SK-N-SH treated with all-trans-retinoic acid at 6 μM for 48 hours (cell line): Measurements from ENCODE around the gene DNAJC6.

ENCODE experiments used
- ARNTL ChIP-seq: fragments of 450-650 bp; formaldehyde crosslinking; IDR thresholded peaks from 2 replicates; pipeline ENCODE4 v1.5.0; 2020; ENCODE audit warnings: low read depth, mild to moderate bottlenecking, moderate library complexity, borderline replicate concordance
- CSDC2 ChIP-seq: fragments of 250-450 bp; sonication (Bioruptor Pico); IDR thresholded peaks from 2 replicates; pipeline ENCODE4 v1.5.0; 2020; ENCODE audit warnings: mild to moderate bottlenecking, moderate library complexity
- ISL1 ChIP-seq: fragments of 250-450 bp; sonication (Bioruptor Pico); IDR thresholded peaks from 2 replicates; pipeline ENCODE4 v2.1.2; 2022; ENCODE audit warnings: mild to moderate bottlenecking, moderate library complexity
- PPARA ChIP-seq: fragments of 250-450 bp; sonication (Bioruptor Pico); IDR thresholded peaks from 2 replicates; pipeline ENCODE4 v1.5.0; 2020; ENCODE audit warnings: mild to moderate bottlenecking, borderline replicate concordance
- RARB ChIP-seq: fragments of 250-450 bp; sonication (Bioruptor Pico); IDR thresholded peaks from 2 replicates; pipeline ENCODE4 v1.8.0; 2021; ENCODE audit warnings: mild to moderate bottlenecking, moderate library complexity
- TOX ChIP-seq: fragments of 250-450 bp; sonication (Bioruptor Pico); IDR thresholded peaks from 2 replicates; pipeline ENCODE4 v1.8.0; 2021; ENCODE audit warnings: mild to moderate bottlenecking, moderate library complexity, borderline replicate concordance
- ZC3H10 ChIP-seq: fragments of 250-450 bp; sonication (Bioruptor Pico); IDR thresholded peaks from 2 replicates; pipeline ENCODE4 v1.5.1; 2021; ENCODE audit warnings: mild to moderate bottlenecking, moderate library complexity
- ZFP3 ChIP-seq: fragments of 250-450 bp; sonication (Bioruptor Pico); IDR thresholded peaks from 2 replicates; pipeline ENCODE4 v1.5.0; 2020; ENCODE audit warnings: mild to moderate bottlenecking, moderate library complexity
- ZNF70 ChIP-seq: fragments of 450-650 bp; formaldehyde crosslinking; IDR thresholded peaks from 2 replicates; pipeline ENCODE4 v1.5.0; 2020; ENCODE audit warnings: mild to moderate bottlenecking, moderate library complexity
- TF ChIP-seq, protein P1 (sequence below): fragments of 250-450 bp; sonication (Bioruptor Pico); IDR thresholded peaks from 2 replicates; pipeline ENCODE4 v1.5.1; 2020; ENCODE audit warnings: low read depth, mild to moderate bottlenecking, moderate library complexity
- TF ChIP-seq, protein P2 (sequence below): fragments of 250-450 bp; sonication (Bioruptor Pico); IDR thresholded peaks from 2 replicates; pipeline ENCODE4 v1.8.0; 2020; ENCODE audit warnings: mild to moderate bottlenecking, moderate library complexity, borderline replicate concordance

DNA sequence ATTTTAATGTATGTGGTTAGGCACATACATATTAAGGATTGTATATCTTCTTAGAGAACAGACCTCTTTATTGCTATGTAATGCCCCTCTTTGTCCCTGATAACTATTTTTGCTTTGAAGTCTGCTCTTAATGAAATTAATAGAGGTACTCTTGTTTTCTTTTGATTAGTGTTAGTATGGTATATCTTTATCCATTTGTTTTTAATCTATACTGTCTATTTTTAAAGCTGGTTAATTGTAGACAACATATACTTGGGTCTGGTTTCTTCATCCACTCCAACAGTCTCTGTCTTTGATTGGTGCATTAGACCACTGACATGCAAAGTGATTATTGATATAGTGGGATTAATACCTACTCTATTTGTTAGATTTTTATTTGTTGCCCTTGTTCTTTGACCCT, 147.1 kb downstream of the DNAJC6 start:
- TF ChIP-seq, protein P1, sequence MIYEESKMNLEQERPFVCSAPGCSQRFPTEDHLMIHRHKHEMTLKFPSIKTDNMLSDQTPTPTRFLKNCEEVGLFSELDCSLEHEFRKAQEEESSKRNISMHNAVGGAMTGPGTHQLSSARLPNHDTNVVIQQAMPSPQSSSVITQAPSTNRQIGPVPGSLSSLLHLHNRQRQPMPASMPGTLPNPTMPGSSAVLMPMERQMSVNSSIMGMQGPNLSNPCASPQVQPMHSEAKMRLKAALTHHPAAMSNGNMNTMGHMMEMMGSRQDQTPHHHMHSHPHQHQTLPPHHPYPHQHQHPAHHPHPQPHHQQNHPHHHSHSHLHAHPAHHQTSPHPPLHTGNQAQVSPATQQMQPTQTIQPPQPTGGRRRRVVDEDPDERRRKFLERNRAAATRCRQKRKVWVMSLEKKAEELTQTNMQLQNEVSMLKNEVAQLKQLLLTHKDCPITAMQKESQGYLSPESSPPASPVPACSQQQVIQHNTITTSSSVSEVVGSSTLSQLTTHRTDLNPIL (CRISPR knock-in tag), result no peak
- no peak for TF ChIP-seq PPARA (CRISPR knock-in tag)
- no peak for TF ChIP-seq ZC3H10 (CRISPR knock-in tag)
- TF ChIP-seq, protein P2, sequence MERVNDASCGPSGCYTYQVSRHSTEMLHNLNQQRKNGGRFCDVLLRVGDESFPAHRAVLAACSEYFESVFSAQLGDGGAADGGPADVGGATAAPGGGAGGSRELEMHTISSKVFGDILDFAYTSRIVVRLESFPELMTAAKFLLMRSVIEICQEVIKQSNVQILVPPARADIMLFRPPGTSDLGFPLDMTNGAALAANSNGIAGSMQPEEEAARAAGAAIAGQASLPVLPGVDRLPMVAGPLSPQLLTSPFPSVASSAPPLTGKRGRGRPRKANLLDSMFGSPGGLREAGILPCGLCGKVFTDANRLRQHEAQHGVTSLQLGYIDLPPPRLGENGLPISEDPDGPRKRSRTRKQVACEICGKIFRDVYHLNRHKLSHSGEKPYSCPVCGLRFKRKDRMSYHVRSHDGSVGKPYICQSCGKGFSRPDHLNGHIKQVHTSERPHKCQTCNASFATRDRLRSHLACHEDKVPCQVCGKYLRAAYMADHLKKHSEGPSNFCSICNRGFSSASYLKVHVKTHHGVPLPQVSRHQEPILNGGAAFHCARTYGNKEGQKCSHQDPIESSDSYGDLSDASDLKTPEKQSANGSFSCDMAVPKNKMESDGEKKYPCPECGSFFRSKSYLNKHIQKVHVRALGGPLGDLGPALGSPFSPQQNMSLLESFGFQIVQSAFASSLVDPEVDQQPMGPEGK (CRISPR knock-in tag), result no peak
- TF ChIP-seq ZFP3 (CRISPR knock-in tag), result no peak
- TF ChIP-seq ARNTL (CRISPR knock-in tag), result no peak
- TF ChIP-seq ZNF70, result no peak
- no peak for TF ChIP-seq CSDC2 (CRISPR knock-in tag)
- TF ChIP-seq RARB (CRISPR knock-in tag), result no peak
- TF ChIP-seq TOX (CRISPR knock-in tag), result no peak
- TF ChIP-seq ISL1 (CRISPR knock-in tag), result no peak
